ENCODE measurements around the gene ZBTB44. TPM values are rescaled to one million over a fixed set of nuclear protein-coding genes. Genes with fewer than 3 reads are reported as not detected.

The ZBTB44 gene
- total RNA-seq, 1 experiment from 2014 or later: 66.4 TPM

GRCh38 chr11:130308059-130308458 lies 6.7 kb downstream of the ZBTB44 start:
- Histone ChIP-seq H3K36me3 (ENCODE audit: control insufficient read depth, insufficient read depth, low read length) (no peaks in the 10 kb centered on the region), H3K4me1 (ENCODE audit: control insufficient read depth, insufficient read depth, low read length) (peaks cover 20% of the 10 kb centered on the region), H3K4me3 (ENCODE audit: low read depth in 2 of 2, low read length in 2 of 2) (no peak overlapping the region), H3K9me3 (ENCODE audit: control insufficient read depth, insufficient read depth, low read depth, low read length) (peaks cover 6% of the 10 kb centered on the region; the same call in 1 of the 2 replicates), H3K27ac (ENCODE audit: low read length) (no peak overlapping the region), H3K27me3 (ENCODE audit: control insufficient read depth, insufficient read depth, low read length) (no peaks in the 10 kb centered on the region)
- TF ChIP-seq SIN3A (IDR thresholded peaks at IDR 0.05; ENCODE audit: borderline replicate concordance, insufficient read depth, low read depth, low read length) (no peak), REST (IDR thresholded peaks at IDR 0.05; ENCODE audit: insufficient read depth in 1 of 2, low read depth in 2 of 2, low read length in 1 of 2) (no peak), TCF7L2 (IDR thresholded peaks at IDR 0.05; ENCODE audit: low read depth, low read length) (no peak), CTCF (IDR thresholded peaks at IDR 0.05) (no peak), POLR2AphosphoS5 (IDR thresholded peaks at IDR 0.05; ENCODE audit: low read depth, low read length) (no peak)
- POLR2A ChIA-PET: no interaction called here
- no peak for ATAC-seq
- DNase-seq (ENCODE audit: low read depth, low spot score): no peak
- CTCF ChIA-PET: no interaction called here
- intact Hi-C loops (cut with micrococcal nuclease; ENCODE audit: unreplicated experiment) (no loop called here), in situ Hi-C loops (cut with HindIII; ENCODE audit: low pct_unique_long_range_greater_than_20kb, low sequenced_read_pairs) (no loop called here)
- no TSS peak for BruUV-seq (replicated peaks)

- BruUV-seq (replicated peaks): no TSS peak
- no peak for TF ChIP-seq CTCF (IDR thresholded peaks at IDR 0.05)
- no peak for TF ChIP-seq SIN3A (IDR thresholded peaks at IDR 0.05; ENCODE audit: borderline replicate concordance, insufficient read depth, low read depth, low read length)
- TF ChIP-seq TCF7L2 (IDR thresholded peaks at IDR 0.05; ENCODE audit: low read depth, low read length): no peak
- no peak for TF ChIP-seq REST (IDR thresholded peaks at IDR 0.05; ENCODE audit: insufficient read depth in 1 of 2, low read depth in 2 of 2, low read length in 1 of 2)
- TF ChIP-seq POLR2AphosphoS5 (IDR thresholded peaks at IDR 0.05; ENCODE audit: low read depth, low read length): no peak
- no peak for ATAC-seq
- in situ Hi-C loops (cut with HindIII; ENCODE audit: low pct_unique_long_range_greater_than_20kb, low sequenced_read_pairs) (no loop called here), intact Hi-C loops (cut with micrococcal nuclease; ENCODE audit: unreplicated experiment) (no loop called here)
- ChIA-PET CTCF (interaction anchor here (0.6 kb wide), 1 partner anchor 426 kb away, joined by 6 read pairs; no protein-coding TSS in a partner anchor), POLR2A (interaction anchor here (0.6 kb wide), 1 partner anchor 227 kb away, joined by 4 read pairs; no protein-coding TSS in a partner anchor)
- H3K36me3 ChIP-seq (ENCODE audit: control insufficient read depth, insufficient read depth, low read length): no peaks in the 10 kb centered on the region
- no peaks in the 10 kb centered on the region for H3K27me3 ChIP-seq (ENCODE audit: control insufficient read depth, insufficient read depth, low read length)
- H3K4me1 ChIP-seq (ENCODE audit: control insufficient read depth, insufficient read depth, low read length): no peaks in the 10 kb centered on the region
- no peak overlapping the region for H3K27ac ChIP-seq (ENCODE audit: low read length)
- H3K9me3 ChIP-seq (ENCODE audit: control insufficient read depth, insufficient read depth, low read depth, low read length): peaks cover 6% of the 10 kb centered on the region; the same call in 1 of the 2 replicates
- H3K4me3 ChIP-seq (ENCODE audit: low read depth in 2 of 2, low read length in 2 of 2): no peak overlapping the region
- DNase-seq (ENCODE audit: low read depth, low spot score): no peak
These were observed 10.1 kb downstream of the ZBTB44 start for GRCh38 chr11:130304651-130305050.
